H7 (cell line): ENCODE data around the gene CDK5RAP3. TPM values are rescaled to one million over a fixed set of nuclear protein-coding genes. Genes with fewer than 3 reads are reported as not detected.
A peak's percentile ranks its signal among the peaks of the same experiment; 100 is the strongest.

ENCODE experiments used
- DNase-seq: peaks from one replicate; pipeline ENCODE4 v3.0.0; 2012
- H3K27me3 ChIP-seq: 2 replicates; pipeline ENCODE4 v1.6.0; 2011; ENCODE audit warnings: mild to moderate bottlenecking, low read length; ENCODE audit not compliant: control insufficient read depth, insufficient read depth
- H3K36me3 ChIP-seq: replicated peaks from 2 replicates; pipeline ENCODE4 v1.5.1; 2011; ENCODE audit warnings: low read length; ENCODE audit not compliant: control insufficient read depth, insufficient read depth
- H3K4me3 ChIP-seq: 2 replicates; pipeline ENCODE4 v1.5.1; 2011; ENCODE audit warnings: low read depth, mild to moderate bottlenecking, control low read depth, low read length, moderate library complexity; ENCODE audit not compliant: insufficient read depth
- total RNA-seq: library from RNA; depleted of rRNA; stranded (reverse); fragments of >200 nt; shearing (Covaris generic); gene quantifications from 2 replicates; pipeline ENCODE4 v1.2.3, GENCODE V29; 2014

The CDK5RAP3 gene
- total RNA-seq, 1 experiment from 2014 or later, result 63.9 TPM

DNA sequence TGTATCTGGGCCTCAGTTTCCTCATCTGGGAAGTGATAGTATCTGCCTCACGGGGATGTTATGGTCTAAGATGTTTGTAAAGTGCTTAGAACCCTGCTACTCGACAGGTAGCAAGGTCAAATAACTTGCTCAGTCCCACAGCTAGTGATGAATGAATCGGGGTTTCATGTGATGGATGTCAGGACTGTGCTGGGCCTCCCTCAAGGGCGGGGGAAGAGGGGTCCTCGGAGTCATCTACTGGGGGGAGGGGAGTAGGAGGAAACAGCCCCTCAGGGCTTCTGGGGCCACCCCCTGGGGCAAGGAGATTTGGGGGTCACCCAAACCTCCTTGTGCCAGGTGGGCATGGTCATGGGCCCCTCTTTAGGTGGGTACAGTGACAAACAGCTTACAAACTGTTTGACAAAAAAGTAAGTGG is 28.8 kb upstream of the CDK5RAP3 start:
- no peak for DNase-seq
- Histone ChIP-seq H3K36me3 (no peaks in the 10 kb centered on the region; the same call in none of the 2 replicates), H3K4me3 (peak overlapping the region; percentile 48), H3K27me3 (peaks cover 6% of the 10 kb centered on the region)

GRCh38 chr17:47942568-47942967 is 28.3 kb upstream of the CDK5RAP3 start:
- Histone ChIP-seq H3K36me3 (no peaks in the 10 kb centered on the region; the same call in none of the 2 replicates), H3K27me3 (peaks cover 6% of the 10 kb centered on the region), H3K4me3 (no peak overlapping the region)
- DNase-seq, result no peak

DNA sequence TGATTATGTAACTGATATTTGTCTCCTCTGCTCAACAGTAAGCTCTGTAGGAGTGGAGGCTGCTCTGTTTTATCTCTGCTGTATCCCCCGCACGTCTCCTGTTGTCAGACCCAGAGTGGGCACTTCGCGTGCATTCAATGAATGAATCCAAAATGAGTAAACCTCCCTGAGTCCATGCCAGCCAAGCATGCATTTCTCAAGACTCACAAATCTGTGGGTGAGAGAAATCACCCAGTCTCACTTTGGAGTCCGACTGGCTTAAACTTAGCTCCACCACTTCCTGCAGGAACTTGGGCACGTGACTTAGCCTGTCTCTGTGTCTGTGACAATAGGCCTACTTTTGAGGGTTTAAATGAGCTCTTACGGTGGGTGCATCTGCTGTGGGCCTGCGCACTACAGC is 25.8 kb upstream of the CDK5RAP3 start:
- no peak for DNase-seq
- H3K27me3 ChIP-seq, result peaks cover 10% of the 10 kb centered on the region
- no peak overlapping the region for H3K4me3 ChIP-seq
- no peaks in the 10 kb centered on the region; the same call in none of the 2 replicates for H3K36me3 ChIP-seq

DNA sequence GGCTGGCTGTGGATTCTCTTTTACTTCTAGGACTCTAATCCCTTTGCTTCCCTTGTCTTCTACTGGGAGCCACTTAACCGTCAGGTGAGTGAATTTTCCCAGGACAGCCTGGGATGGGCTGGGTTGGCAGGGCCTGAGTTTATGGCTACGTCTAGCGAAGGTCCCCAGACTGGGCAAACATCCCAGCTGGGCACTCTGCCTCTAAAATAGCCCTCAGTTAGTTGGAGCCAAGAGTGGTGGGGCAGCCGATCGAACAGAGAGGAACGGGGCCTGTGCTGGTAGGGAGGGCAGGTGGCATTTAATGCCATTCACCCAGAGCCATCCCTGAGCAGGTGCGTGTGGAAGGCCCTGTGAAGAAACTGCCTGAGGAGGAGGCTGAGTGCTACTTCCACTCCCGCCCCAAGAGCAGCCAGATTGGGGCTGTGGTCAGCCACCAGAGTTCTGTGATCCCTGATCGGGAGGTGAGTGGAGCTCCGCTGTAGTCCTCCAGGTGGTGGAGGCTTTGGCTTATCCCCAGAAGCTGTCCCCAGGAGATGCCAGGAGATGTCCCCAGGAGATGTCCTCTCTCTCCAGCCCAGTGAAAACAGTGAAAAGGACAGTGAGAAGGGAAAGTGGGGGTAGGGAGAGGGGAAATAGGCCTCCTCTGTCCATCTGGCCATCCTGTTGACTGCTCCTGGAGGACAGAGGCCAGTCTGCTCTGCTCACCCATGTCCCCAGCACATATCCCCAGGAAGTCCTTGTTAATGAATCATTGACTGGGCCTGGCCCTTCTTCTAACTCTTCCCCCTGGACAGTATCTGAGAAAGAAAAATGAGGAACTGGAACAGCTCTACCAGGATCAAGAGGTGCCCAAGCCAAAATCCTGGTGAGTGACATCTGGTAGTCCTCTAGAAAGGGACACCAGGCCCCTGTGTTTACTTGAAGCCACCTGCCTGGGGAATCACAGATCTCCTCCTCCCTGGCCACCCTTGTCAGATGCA is 25.1 kb upstream of the CDK5RAP3 start:
- Histone ChIP-seq H3K4me3 (no peak overlapping the region), H3K36me3 (no peaks in the 10 kb centered on the region; the same call in none of the 2 replicates), H3K27me3 (peaks cover 7% of the 10 kb centered on the region)
- no peak for DNase-seq

DNA sequence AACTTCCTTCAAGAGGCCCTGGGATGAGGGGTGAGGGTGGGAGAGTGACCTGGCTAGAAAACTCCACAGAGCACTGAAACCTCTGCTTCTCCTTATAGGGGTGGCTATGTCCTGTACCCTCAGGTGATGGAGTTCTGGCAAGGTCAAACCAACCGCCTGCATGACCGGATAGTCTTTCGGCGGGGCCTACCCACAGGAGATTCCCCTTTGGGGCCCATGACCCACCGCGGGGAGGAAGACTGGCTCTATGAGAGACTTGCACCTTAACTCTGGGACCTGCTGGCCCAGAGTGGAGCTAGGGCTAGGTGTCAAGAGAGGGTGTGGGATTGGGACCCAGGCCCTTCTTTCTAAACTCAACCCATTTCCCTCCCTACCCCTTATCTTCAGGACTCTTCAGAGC is 24.4 kb upstream of the CDK5RAP3 start:
- Histone ChIP-seq H3K36me3 (no peaks in the 10 kb centered on the region; the same call in none of the 2 replicates), H3K4me3 (no peak overlapping the region), H3K27me3 (peaks cover 5% of the 10 kb centered on the region; the same call in 1 of the 2 replicates)
- DNase-seq, result no peak

- Histone ChIP-seq H3K4me3 (no peak overlapping the region), H3K27me3 (peaks cover 5% of the 10 kb centered on the region; the same call in 1 of the 2 replicates), H3K36me3 (no peaks in the 10 kb centered on the region; the same call in none of the 2 replicates)
- peak; percentile 91 for DNase-seq
Observed at GRCh38 chr17:47946929-47947397, 23.9 kb upstream of the CDK5RAP3 start.

DNA sequence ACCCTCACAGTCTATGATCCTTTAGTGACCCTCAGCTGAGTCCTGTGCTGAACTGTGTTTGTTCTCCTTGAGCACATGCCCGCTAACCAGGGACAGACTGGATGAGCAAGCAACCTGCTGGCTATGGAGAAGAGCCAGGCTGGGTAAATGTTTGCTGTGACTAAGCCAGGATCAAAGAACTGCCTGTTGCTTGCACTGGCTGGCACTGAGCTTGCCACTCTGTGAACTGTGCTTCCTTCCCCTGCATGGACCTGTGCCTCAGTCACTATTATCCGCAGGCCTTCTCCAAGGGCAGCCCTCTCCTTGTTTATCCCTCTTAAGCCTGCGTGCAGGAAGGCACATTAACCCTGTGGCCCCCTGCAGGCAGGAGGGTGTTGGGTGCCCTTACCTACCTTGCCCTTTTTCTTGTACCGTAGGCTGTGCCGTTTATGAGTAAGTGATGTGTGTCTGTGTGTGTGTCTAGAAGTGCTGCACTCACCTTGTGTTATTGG is 22.2 kb upstream of the CDK5RAP3 start:
- DNase-seq, result no peak
- Histone ChIP-seq H3K36me3 (no peaks in the 10 kb centered on the region; the same call in none of the 2 replicates), H3K27me3 (peaks cover 5% of the 10 kb centered on the region; the same call in 1 of the 2 replicates), H3K4me3 (no peak overlapping the region)

- H3K4me3 ChIP-seq, result peak overlapping the region; percentile 4; the same call in 1 of the 2 replicates
- peaks cover 5% of the 10 kb centered on the region; the same call in 1 of the 2 replicates for H3K27me3 ChIP-seq
- peak; percentile 90 for DNase-seq
- no peaks in the 10 kb centered on the region; the same call in none of the 2 replicates for H3K36me3 ChIP-seq
Observed at GRCh38 chr17:47949197-47949759, 21.6 kb upstream of the CDK5RAP3 start.

- Histone ChIP-seq H3K4me3 (no peak overlapping the region), H3K27me3 (peaks cover 5% of the 10 kb centered on the region; the same call in 1 of the 2 replicates), H3K36me3 (no peaks in the 10 kb centered on the region; the same call in 1 of the 2 replicates)
- no peak for DNase-seq
Observed at GRCh38 chr17:47949946-47950345, 21.0 kb upstream of the CDK5RAP3 start.

DNA sequence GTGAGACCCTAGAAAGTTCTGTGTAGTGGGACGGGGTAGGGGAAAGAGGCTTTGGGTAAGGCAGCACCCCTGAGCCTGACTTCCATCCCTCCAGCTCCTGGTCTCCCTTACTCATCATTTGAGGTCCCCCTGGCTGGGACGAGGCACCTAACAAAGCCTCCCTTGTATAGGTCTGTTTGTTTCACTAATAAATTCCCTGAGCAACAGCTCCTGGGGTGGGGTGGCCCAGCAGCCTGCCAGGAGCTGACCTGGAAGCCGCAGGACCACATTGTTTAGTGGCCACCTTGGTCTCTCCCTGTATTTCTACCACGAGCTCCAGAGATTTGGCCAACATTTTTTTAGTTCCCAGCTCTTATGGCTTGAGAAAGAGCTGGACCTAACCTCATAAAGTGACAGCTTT is 20.5 kb upstream of the CDK5RAP3 start:
- no peaks in the 10 kb centered on the region; the same call in 1 of the 2 replicates for H3K36me3 ChIP-seq
- DNase-seq, result no peak
- H3K27me3 ChIP-seq, result peaks cover 5% of the 10 kb centered on the region; the same call in 1 of the 2 replicates
- no peak overlapping the region for H3K4me3 ChIP-seq

DNA sequence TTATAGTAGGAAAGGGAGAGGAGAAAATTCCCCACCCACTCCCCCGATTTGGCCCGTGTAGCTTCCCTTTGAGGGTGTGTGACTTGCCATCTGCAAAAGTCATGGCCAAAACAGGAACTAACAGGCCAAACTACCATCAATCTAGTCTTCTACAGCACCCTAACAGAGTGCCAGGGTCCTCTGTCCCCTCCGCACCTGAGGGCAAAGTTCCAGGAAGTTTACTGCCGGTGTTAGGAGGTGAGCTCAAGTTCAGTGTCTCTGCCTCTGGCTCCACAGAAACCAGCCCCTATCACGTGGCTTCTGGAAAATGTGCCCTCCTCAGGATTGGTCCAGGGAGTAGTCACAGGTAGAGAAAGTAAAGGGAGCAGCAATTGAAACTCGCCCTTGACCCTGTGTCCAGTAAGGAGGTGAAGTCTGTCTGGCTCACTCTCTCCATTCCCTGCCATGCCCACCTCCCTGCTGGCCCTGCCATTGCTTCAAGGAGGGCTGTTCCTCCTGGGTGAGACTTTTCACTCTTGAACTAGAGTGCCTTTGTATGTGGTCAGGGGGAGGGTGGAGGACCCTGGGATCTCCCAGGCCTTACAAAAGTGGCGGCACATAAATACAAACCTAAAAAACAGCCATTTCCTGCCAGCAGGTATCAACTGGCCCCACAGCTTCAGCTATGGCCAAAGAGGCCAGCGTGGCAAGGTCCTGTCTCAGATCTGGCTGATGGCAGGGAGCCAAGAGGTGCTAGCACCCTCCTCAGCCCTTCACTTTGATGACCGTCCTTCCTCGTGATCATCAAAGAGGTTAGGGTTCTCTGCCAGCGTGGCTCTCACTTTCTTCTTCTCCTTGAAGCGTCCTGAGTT is 18.5 kb upstream of the CDK5RAP3 start:
- DNase-seq, result no peak
- no peak overlapping the region for H3K4me3 ChIP-seq
- H3K27me3 ChIP-seq, result peaks cover 6% of the 10 kb centered on the region
- H3K36me3 ChIP-seq, result no peaks in the 10 kb centered on the region

DNA sequence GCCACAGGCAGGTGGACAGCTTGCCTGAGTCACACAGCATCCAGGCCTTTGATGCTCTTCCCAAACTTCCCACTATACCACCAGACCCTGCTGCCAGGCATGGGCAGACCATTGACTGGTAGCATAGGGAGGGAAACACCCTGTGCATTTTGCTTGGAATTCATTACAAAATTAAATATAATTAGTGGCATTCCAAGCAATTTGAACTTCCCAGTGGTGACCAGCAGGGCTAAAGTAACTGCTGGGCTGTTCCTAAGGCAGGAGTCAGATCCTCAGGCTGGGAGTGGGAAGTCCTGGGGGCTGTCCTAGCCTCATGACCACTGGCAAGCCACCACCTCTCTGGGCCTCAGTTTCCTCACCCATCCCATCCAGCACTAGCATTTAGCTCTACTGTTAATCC is 17.0 kb upstream of the CDK5RAP3 start:
- DNase-seq, result no peak
- Histone ChIP-seq H3K4me3 (no peak overlapping the region), H3K36me3 (no peaks in the 10 kb centered on the region), H3K27me3 (peaks cover 9% of the 10 kb centered on the region)

GRCh38 chr17:47955497-47956461 is 15.1 kb upstream of the CDK5RAP3 start:
- Histone ChIP-seq H3K4me3 (no peak overlapping the region), H3K27me3 (peaks cover 4% of the 10 kb centered on the region), H3K36me3 (no peaks in the 10 kb centered on the region)
- DNase-seq, result no peak
